Stimulated activated CD4-positive, alpha-beta T cell treated with anti-CD3 and anti-CD28 coated beads, TNF-alpha, amount 100 ng/mL, for 1 hour (primary cell): Measurements from ENCODE around the gene RUSC1.
"Not testable (repeated sequence)": the region's sequence is repeated elsewhere in the genome, so short reads cannot be mapped to it uniquely, and the experiment has no call there.

Experiments
- DNase-seq, 3 donors: peaks; one replicate each; pipeline ENCODE4 v3.0.0-alpha.2; 2020; ENCODE audit warnings: low read depth in 3 of 3, low spot score in 1 of 3

RUSC1 gene, protein sequence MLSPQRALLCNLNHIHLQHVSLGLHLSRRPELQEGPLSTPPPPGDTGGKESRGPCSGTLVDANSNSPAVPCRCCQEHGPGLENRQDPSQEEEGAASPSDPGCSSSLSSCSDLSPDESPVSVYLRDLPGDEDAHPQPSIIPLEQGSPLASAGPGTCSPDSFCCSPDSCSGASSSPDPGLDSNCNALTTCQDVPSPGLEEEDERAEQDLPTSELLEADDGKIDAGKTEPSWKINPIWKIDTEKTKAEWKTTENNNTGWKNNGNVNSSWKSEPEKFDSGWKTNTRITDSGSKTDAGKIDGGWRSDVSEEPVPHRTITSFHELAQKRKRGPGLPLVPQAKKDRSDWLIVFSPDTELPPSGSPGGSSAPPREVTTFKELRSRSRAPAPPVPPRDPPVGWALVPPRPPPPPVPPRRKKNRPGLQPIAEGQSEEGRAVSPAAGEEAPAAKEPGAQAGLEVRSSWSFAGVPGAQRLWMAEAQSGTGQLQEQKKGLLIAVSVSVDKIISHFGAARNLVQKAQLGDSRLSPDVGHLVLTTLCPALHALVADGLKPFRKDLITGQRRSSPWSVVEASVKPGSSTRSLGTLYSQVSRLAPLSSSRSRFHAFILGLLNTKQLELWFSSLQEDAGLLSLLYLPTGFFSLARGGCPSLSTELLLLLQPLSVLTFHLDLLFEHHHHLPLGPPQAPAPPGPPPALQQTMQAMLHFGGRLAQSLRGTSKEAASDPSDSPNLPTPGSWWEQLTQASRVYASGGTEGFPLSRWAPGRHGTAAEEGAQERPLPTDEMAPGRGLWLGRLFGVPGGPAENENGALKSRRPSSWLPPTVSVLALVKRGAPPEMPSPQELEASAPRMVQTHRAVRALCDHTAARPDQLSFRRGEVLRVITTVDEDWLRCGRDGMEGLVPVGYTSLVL

DNA sequence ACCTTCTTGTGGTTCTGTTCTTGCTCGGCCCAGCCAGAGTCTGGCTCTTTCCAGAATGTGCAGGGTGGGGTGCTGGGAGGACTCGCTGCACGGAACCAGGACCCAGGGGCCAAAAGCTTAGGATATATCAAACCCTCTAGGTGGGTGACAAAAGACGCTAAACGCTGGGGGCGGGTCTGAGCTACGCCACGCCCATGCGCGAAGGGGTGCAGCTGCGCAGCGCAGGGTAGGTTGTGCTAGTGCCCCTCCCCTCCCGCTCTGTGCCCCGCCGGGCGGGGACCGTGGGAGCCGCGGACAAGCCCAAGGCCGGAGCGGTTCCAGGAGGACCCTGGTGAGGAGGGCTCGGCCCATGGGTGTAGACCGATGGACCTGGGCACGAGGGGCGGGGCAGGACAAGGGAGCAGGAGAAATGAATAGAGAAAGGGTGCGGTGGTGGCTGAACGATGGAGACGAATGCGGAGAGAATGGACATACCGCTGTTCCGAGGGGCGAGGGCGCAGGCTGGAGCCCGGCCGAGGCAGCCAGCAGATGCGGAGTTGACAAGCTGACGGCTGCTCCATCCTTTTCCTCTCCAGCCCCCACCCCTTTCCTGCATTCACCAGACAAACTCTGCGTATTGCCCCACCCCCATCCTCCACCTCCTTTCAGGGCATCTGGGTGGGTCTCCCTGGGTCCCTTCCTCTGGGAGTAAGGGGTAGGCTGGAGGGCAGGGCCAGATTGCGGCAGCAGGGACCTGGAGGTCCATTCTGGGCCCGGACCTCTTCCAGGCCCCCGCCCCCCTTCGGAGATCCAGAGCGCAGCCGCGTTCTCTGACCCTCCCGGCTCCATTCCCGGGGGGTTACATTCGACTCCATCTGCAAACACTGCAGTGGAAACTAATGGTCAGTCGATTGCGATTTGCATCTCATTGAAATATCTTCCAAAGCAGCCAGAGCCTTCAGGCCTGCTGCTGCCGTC lies at the start of gene RUSC1:
RUSC1 (plus strand) TSS at position 234 of the 957 bp plus-strand sequence. CDS start 880 bp downstream, outside the sequence.
- DNase-seq, result peak in 1 of 3 donors; percentile 64

DNA sequence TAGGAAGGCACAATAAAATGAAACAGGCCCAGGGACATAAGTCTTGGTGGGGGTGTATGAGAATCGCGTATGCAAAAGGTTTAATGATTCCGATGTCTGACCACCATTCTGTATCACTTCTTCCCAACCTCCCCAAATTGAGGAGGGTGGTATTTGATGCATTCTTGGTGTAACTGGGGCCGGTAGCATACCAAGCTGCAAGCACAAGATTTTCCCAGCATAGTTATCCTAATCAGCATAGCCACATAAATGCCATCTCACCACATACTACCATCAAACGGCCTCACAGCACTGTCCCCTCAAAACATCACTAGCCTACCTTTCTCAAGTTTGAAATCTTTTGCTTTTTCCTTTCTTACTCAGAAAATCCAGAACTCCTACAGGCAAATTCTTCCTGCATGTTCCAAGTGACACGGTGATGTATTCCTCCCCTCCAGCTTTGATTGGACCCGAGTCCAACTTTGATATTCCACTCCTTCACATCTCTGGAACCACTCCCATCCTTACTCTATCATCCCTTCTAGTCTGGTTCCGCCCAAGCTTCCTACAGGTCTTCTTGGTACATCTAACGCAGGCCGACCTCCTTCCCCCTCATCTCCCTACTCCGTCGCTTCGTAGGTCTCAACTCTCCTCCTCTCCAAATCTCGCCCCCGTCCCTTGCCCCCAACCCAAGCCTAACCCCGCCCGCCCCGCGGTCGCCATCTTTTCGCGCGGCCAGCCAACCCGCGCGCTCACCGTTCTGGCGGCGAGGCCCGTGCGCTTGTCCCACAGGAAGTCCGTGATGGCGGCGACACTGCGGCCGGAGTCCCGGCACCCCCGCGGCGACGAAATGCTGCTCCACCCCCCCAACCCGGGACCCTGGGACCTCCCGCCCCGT lies 48.0 kb upstream of the RUSC1 start:
- DNase-seq, result no peak

DNA sequence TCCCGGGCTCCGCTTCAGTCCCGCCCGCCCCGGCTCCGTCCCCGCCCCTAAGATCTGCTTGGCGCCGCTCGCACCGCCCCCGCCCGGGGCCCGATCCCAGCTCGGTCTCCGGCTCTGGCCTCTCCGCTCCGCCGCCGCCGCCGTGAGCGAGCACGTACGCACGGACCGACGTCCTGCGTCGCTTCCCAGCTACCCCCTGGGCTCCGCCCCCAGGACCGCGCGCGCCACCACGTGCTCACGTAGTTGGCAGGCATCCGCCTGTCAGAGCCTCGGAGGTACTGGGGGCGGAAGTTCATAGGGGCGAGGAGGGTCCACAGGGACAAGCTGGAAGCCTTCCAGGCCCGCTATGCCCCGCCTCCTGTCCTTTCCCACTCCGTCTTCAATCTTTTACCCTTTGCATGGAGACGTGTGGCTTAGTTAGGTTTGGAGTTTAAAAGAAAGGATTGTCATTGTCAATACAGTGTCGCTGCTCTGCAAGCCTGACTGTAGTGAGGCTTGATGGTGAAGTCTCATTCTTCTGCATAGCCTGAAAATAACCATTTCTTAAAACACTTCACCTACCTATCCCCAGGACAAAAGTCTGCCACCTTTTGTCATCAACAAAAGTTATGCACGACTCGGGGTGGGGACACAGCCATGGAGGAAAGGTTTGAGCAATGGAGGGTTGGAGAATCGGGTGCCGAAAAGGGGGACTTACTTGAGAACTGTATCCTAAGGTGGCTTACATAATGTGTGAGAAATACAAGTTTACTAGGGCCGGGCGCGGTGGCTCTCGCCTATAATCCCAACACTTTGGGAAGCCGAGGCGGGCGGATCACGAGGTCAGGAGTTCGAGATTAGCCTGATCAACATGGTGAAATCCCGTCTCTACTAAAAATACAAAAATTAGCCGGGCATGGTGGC lies 47.1 kb upstream of the RUSC1 start, which contains the start of gene CLK2:
CLK2 (minus strand) TSS at position 162 of the 903 bp plus-strand sequence. CDS start 2,527 bp downstream, outside the sequence.
- peak; percentile 74 to 91 (median 84) for DNase-seq

DNA sequence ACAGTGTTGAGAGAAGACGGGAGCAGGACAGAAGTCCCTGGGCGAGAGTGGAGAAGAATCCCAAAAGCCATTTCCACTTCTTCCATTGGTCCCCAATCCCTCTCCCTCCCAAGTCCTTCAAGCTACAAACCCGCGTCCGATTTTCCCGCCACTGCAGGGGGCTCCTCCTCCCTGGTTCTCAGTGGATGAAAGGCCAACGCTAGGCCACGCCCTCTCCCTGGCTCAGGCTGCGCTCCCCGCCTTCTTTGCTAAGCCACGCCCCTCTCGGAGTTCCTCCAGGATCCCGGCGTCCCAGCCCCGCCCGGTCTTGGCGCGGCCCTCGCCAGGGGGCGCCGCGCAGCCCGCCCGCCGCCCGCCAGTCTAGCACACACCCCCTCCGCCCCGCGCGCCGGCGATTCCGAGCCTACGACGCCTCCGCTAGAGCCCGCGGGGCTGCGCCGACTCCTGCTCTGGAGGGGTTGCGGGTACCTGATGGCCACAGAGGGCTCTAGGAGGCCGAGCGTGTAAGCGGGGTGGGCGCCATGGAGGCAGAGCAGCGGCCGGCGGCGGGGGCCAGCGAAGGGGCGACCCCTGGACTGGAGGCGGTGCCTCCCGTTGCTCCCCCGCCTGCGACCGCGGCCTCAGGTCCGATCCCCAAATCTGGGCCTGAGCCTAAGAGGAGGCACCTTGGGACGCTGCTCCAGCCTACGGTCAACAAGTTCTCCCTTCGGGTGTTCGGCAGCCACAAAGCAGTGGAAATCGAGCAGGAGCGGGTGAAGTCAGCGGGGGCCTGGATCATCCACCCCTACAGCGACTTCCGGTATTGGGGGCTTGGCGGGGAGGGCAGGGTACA lies 43.4 kb upstream of the RUSC1 start, which contains the start of gene HCN3:
HCN3 (plus strand) TSS at position 394 of the 832 bp plus-strand sequence; CDS start at position 522, 128 bp downstream.
- peak; percentile 74 to 88 (median 82) for DNase-seq

DNA sequence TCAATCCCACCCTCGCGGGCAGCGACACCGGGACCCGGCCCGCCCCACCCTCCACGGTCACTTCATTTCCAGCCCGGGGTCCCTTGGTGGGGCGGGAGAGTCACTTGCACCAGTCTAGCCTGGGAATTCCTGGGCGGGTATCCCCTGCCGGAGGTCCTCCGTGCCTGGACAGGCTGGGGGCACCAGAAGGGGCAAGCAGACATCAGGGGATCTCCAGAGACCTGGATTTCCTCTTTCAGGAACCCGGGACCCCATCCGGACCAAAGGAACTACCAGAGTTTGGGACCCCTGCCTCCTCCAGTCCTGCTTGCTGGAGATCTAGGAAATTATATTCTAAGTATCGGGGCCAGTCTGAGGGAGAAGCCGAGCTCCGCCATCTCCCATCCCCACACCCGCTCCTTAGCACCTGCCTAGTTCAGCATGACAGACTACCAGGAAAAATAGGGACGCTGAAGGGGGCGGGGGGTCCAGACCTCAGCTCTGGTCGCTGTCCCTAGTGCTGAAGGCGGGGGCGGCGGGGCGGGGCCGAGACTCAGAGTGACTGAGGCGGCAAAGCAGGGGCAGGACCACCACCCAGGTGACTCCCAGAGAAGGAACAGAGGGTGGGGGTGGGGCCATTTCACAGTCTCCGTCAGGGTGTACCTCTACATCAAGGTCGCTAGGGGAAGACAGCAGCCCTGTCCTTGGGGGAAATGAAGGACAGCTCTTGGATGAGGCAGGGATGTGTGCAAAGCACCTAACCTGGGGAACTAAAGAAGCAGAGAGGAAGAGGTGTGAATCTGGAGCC lies 42.6 kb upstream of the RUSC1 start:
- DNase-seq, result peak; percentile 35 to 73 (median 40)

DNA sequence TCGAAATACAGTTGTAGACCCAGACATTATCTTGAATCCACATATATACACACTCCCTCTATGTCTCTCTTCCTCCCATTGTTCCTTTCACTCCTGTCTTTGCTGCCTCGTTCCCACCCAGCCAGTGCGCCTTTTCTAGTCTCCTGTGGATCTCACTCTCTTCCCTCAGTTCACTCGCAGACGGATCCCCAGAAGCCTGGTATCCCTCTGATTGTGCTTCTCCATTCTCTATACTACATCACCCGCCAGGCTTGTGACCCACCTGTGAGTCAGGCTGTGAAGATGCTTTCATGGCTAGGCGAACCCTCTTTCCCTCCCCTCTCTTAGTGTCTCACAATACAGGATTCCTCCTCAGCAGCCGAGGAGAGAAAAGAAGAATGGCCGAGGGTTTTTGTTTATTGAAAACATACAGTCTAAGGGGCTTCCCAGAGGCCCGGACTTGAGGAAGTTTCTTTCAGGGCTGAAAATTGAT lies 42.0 kb upstream of the RUSC1 start:
- DNase-seq, result no peak

DNA sequence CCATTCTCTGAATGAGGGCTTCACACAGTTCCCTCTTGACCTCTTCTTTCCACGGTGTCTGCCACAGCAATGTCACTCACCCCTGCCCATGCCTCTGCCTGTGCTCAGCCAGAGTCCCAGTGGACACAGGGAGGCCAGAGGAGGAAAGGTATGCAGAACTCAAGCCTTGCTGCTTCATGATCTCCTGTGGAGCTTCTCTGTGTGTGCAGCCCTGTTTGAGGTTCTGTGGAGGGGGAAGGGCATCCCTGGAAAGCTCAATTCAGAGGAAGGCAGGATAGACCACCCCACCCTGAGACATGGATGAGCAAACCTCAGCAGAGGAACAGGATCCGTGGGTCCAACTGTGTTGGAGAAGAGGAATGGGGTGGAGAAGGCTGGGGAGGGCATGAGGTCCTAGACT lies 41.4 kb upstream of the RUSC1 start:
- no peak for DNase-seq

DNA sequence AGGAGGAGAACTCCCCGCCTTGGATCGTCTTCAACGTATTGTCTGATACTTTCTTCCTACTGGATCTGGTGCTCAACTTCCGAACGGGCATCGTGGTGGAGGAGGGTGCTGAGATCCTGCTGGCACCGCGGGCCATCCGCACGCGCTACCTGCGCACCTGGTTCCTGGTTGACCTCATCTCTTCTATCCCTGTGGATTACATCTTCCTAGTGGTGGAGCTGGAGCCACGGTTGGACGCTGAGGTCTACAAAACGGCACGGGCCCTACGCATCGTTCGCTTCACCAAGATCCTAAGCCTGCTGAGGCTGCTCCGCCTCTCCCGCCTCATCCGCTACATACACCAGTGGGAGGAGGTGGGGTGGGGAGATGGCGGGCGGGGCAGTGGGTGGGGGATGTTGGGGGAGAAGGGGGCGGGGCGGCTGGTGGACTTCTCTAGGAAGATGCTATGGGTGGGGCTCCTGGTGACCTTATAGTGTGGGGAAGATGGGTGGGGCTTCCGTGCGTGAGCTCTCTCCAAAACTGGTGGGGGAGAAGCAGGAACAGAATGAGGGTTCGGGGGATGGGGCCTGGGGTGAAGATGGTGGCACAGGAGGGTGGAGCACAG lies 38.1 kb upstream of the RUSC1 start:
- no peak for DNase-seq

DNA sequence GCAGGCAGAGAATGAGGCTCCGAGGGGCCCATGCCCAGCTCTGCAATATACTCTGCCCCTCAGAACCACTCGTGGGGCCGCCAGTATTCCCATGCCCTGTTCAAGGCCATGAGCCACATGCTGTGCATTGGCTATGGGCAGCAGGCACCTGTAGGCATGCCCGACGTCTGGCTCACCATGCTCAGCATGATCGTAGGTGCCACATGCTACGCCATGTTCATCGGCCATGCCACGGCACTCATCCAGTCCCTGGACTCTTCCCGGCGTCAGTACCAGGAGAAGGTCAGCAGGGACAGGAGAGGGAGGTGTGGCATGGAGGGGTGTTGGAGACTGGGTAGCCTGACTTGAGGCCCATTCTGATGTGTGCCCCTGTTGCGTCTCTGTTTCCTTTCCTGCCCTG lies 36.2 kb upstream of the RUSC1 start:
- no peak for DNase-seq

DNA sequence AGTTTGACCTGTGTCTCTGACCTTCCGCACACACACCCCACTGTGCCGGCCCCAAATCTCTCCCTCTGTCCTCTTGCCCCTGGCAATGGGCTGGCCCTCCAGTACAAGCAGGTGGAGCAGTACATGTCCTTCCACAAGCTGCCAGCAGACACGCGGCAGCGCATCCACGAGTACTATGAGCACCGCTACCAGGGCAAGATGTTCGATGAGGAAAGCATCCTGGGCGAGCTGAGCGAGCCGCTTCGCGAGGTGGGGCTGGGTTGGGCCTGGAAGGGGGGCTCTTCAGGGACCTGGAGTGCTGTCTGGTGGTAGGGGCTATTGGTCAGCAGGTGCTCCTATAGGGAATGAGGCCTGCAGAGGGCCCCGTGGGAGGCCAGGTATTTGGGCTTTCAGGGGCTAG lies 35.6 kb upstream of the RUSC1 start:
- DNase-seq, result no peak

DNA sequence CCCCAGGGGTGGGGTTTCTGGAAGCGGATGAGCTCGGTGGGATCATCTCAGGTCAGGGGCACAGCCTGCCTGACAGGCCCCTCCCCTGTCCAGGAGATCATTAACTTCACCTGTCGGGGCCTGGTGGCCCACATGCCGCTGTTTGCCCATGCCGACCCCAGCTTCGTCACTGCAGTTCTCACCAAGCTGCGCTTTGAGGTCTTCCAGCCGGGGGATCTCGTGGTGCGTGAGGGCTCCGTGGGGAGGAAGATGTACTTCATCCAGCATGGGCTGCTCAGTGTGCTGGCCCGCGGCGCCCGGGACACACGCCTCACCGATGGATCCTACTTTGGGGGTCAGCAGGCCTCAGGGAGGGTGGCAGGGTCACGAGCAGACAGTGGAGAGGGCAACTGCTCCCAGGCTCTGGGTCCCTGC lies 35.1 kb upstream of the RUSC1 start:
- DNase-seq, result no peak

DNA sequence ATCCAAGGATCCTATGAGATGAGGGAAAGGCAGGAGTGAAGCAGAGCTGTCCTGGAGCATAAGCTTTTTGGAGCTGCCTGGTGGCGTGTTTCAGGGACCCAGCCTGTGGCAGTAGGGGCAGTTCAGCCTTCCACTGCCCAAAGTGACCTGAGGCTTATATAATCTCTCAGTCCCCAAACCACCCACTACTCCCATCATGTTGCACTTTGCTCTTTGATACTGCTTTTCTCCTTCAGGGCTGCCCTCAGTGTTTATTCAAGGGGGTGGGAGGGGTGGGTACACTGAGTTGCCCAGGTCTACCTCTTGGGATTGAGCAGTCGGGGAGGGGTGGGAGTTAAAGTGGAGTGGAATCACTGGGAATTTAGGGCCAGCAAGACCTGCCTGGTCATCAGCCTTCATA lies 34.1 kb upstream of the RUSC1 start:
- no peak for DNase-seq

DNA sequence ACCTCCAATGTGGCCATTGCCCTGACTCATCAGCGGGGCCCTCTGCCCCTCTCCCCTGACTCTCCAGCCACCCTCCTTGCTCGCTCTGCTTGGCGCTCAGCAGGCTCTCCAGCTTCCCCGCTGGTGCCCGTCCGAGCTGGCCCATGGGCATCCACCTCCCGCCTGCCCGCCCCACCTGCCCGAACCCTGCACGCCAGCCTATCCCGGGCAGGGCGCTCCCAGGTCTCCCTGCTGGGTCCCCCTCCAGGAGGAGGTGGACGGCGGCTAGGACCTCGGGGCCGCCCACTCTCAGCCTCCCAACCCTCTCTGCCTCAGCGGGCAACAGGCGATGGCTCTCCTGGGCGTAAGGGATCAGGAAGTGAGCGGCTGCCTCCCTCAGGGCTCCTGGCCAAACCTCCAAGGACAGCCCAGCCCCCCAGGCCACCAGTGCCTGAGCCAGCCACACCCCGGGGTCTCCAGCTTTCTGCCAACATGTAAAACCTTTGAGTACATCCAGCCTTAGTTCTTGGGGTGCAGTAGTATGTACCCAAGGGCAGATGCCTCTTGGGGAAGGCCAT lies 32.6 kb upstream of the RUSC1 start:
- no peak for DNase-seq

DNA sequence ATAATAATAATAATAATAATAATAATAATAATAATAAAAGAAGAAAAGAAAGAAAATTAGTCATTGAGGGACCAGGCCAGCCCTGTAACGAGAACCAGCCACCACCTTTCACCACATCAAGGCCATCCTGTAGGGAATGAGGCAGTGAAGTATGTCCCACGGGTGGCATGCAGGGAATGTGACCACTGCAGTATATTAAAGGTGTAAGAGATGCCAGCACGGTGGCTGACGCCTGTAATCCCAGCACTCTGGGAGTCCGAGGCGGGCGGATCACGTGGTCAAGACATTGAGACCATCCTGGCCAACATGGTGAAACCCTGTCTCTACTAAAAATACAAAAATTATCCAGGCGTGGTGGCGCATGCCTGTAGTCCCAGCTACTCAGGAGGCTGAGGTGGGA lies 29.7 kb upstream of the RUSC1 start:
- DNase-seq, result not testable (repeated sequence)

DNA sequence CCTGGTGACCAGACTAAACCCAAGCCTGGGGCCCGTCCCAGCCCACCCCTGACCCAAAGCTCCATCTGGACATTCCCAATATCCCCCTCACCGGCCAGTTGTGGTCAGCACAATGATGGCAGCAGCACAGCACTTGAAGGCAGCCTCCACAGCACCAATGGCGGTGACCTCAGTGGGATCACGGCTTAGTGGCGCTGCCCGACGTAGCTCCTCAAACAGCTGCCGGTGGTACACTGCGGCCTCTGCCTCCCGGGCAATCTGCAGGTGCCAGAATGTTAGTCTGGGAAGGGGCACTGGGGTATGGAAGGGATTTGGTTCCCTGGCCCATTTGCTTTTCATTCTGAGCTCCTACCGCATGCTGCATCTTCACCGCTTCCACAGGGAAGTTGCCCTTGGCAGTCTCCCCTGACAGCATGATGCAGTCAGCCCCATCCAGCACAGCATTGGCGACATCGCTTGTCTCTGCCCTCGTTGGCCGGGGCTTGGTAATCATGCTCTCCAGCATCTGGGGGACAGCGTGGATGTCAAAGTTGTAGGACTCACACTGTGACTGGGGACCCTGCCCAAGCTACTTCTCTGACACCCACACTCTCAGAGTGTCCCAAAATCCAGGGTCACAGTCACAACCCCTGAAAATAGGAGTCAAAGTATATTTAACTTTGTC lies 27.5 kb upstream of the RUSC1 start:
- no peak for DNase-seq
